Posterior vena cava (tissue), 2 donors: ENCODE measurements around the gene ZNF280D. TPM values are rescaled to one million over a fixed set of nuclear protein-coding genes. Genes with fewer than 3 reads are reported as not detected.

Source experiments
- DNase-seq: peaks from one replicate; pipeline ENCODE4 v3.0.0-alpha.2; 2020; ENCODE audit warnings: low spot score
- intact Hi-C, 2 donors: fragments of 100-400 bp; cut with DNase I; formaldehyde crosslinking; loops; one replicate each; pipeline versions ENCODE4 v1.14.1 to v1.14.2; 2022 to 2023
- total RNA-seq, 2 donors: library from RNA; stranded (reverse); fragmentation: NEBNext Ultra II Directional; extraction: Animal tissue kit (Norgen Biotek cat#: 25700); gene quantifications; one replicate each; pipeline ENCODE4 v1.2.1, GENCODE V29; 2021
- donor health status: DM: yes; HTN: yes; CAD: no.
- donor health status: DM: yes; HTN: yes; CAD: no.

Gene ZNF280D
- total RNA-seq, 2 donors from 2014 or later = 53.5 to 60.9 TPM

GRCh38 chr15:56757875-56758274 is 24.6 kb upstream of the ZNF280D start:
- intact Hi-C loops = no loop called here

GRCh38 chr15:56754772-56755370 is 21.6 kb upstream of the ZNF280D start:
- no peak for DNase-seq
- intact Hi-C loops = no loop called here

More at GRCh38 chr15:56757875-56758274, 24.6 kb upstream of the ZNF280D start:
- DNase-seq = no peak

- intact Hi-C loops = no loop called here
- DNase-seq = no peak
Observed at GRCh38 chr15:56752986-56753385, 19.7 kb upstream of the ZNF280D start.

GRCh38 chr15:56749982-56750381 is 16.7 kb upstream of the ZNF280D start:
- DNase-seq = no peak
- intact Hi-C loops = no loop called here

- DNase-seq = no peak
- intact Hi-C loops = no loop called here
Observed at GRCh38 chr15:56744701-56745683, 11.7 kb upstream of the ZNF280D start.

- intact Hi-C loops = no loop called here
- DNase-seq = no peak
Observed at GRCh38 chr15:56741541-56741940, 8.2 kb upstream of the ZNF280D start.

- no peak for DNase-seq
- intact Hi-C loops = no loop called here
Observed at GRCh38 chr15:56739964-56740640, 6.8 kb upstream of the ZNF280D start.

DNA sequence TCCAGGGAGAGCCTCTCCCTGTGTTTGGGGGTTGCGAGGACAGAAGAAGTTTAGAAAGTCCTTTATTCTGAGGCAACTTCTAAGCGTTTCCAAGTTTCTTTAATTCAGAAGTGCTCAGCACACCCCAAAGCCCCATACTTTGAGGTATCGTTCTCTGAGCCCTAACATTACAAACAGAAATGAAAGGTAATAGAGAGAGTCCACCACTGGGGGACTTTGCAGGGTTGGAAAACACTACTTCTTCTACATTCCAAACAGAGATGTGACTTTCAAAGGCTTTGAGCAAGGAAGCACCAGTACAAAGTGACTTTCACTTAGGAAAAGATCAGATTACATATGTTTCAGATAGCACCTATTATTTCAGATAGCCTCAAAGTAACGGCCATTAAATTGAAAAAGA is 6.2 kb upstream of the ZNF280D start:
- no peak for DNase-seq
- intact Hi-C loops = no loop called here

DNA sequence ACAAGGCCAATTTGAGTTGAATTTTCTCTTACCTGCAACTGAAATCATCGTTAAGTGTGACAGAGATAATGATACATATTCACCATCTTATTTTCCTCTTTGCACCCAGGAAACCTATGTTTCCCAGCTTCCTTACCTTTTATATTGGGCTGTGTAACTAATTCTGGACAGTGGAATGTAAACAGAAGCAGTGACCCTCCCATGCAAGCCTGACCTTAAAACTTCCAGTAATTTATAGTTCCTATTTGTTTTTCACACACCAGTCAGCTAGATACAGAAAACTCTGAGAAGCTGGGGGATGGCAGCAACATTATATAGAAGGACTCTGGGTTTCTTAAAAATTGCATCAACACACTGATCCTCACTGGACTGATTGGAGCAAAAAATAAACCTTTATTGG is 4.5 kb upstream of the ZNF280D start:
- DNase-seq = no peak
- intact Hi-C loops = no loop called here

GRCh38 chr15:56736881-56737707 is 3.8 kb upstream of the ZNF280D start:
- intact Hi-C loops = no loop called here
- no peak for DNase-seq

GRCh38 chr15:56736308-56736707 is 3.0 kb upstream of the ZNF280D start:
- intact Hi-C loops = no loop called here
- no peak for DNase-seq

DNA sequence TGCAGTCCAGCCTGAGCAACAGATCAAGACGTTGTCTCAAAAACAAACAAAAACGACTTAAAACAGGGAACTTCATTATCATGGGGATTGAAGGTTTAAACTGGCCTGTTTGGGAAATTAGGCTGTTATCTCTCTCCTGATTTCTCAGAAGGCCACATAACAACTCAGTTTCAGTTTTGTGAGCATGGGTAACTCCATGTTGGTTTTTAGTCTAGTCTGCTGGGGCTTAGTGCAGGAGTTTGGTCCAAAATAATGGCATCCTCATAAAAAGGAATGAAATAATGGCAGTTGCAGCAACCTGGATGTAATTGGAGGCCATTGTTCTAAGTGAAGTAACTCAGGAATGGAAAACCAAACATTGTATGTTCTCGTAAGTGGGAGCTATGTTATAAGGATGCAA is 2.3 kb upstream of the ZNF280D start:
- intact Hi-C loops = no loop called here

DNA sequence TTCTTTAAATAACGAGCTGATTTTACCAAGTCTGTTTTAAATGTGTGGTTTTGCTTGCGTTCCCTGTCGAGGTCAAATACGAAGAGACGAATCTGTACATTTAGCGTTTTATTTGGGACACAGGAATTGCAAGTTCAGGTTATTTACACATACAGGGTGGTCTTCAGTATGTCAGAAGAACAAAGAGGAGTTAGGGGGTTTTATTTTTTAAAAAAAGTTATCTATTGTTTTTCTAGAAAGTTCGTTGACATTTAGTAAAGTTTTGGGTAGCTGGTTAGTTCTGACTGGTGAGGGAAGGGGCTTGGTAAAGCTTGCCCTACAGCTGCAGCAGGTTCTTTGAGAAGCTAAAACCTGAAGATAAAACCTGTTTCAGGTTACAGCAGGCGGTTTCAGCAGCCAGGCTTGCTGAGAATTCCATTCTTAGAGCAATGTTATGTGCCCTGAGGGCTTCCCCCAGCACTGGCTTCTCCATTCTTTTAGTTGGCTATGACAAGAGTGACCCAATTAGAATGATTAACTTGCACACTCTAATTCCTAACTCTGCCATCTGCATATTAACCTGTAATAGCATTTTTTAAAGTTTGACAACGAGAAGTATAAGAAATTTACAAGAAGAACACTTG is 815 bp upstream of the ZNF280D start:
- intact Hi-C loops = no loop called here
- no peak for DNase-seq

More for the DNA sequence above, 2.3 kb upstream of the ZNF280D start:
- DNase-seq = no peak

DNA sequence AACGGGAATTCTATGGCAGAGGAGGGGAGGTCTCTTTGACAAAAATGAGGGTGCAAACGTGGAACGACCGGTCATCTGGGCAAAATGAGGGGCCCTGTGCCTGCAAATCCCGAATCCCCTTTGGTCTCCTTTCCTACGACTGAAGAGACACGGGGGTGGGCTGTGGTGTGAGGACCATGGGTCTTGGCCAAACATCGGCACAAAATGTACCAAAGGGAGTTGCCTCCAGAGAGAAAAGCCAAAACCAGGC is 498 bp downstream of the ZNF280D start:
- no peak for DNase-seq
- intact Hi-C loops = no loop called here

- DNase-seq = no peak
- intact Hi-C loops = no loop called here
Observed at GRCh38 chr15:56732135-56732885, 999 bp downstream of the ZNF280D start.

DNA sequence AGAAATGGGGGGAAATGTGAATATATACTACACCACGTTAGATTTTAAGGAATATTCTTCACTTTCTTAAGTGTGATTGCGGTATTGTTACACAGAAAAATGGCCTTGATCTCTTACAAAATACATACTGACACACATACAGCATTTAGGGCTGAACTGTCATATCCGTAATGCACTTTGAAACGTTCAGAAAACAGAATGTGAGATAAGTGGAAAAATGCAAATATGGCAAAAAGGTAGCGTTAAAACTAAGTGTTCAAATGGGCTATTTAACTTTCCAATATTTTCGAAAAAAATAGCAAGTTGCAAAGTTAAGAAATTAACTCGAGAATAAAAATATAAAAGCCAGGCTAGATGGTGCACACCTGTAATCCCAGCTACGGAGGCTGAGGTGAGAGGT is 1.8 kb downstream of the ZNF280D start:
- DNase-seq = no peak
- intact Hi-C loops = no loop called here

- no peak for DNase-seq
- intact Hi-C loops = no loop called here
Observed at GRCh38 chr15:56729561-56729960, 3.7 kb downstream of the ZNF280D start.

DNA sequence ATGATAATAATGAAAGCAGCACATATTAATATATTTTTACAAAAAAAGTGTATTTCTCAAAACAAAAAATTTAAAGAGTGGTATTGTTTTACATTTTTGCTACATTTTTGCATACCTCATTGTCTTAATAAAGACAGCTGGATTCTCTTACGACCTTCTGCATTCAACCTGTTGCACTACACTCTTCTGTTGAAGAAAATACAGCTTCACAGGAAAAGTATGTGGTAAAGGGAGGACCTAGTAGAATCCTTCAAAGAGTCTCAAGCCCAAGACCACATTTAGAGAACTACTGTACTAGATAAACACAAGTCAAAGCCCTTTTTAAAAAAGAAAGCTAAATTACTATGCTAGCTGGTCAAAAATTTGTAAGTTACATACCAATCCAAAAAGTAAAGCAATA is 7.9 kb downstream of the ZNF280D start:
- intact Hi-C loops = no loop called here
- DNase-seq = no peak

GRCh38 chr15:56724232-56724631 is 9.1 kb downstream of the ZNF280D start:
- no peak for DNase-seq
- intact Hi-C loops = no loop called here
